A549 treated with CpdA at 1 μM for 4 hours (cell line): ENCODE measurements around the gene PROM1. TPM values are rescaled to one million over a fixed set of nuclear protein-coding genes. Genes with fewer than 3 reads are reported as not detected.

ENCODE experiments used
- total RNA-seq: library from RNA; stranded (reverse); fragments of 200-300 nt; extraction: Qiagen RNA extraction; gene quantifications from 5 replicates; pipeline ENCODE4 v1.2.3, GENCODE V29; 2022; ENCODE audit warnings: low read depth

The PROM1 gene, protein sequence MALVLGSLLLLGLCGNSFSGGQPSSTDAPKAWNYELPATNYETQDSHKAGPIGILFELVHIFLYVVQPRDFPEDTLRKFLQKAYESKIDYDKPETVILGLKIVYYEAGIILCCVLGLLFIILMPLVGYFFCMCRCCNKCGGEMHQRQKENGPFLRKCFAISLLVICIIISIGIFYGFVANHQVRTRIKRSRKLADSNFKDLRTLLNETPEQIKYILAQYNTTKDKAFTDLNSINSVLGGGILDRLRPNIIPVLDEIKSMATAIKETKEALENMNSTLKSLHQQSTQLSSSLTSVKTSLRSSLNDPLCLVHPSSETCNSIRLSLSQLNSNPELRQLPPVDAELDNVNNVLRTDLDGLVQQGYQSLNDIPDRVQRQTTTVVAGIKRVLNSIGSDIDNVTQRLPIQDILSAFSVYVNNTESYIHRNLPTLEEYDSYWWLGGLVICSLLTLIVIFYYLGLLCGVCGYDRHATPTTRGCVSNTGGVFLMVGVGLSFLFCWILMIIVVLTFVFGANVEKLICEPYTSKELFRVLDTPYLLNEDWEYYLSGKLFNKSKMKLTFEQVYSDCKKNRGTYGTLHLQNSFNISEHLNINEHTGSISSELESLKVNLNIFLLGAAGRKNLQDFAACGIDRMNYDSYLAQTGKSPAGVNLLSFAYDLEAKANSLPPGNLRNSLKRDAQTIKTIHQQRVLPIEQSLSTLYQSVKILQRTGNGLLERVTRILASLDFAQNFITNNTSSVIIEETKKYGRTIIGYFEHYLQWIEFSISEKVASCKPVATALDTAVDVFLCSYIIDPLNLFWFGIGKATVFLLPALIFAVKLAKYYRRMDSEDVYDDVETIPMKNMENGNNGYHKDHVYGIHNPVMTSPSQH
- 0.03 to 0.18 TPM (median 0.07 TPM) in 4 of 5 replicates, not detected in the other for total RNA-seq

GRCh38 chr4:16083241-16084191, at the start of gene PROM1:
PROM1 (minus strand) TSS chr4:16084023; CDS start chr4:16075906, 8,117 bp downstream.

DNA sequence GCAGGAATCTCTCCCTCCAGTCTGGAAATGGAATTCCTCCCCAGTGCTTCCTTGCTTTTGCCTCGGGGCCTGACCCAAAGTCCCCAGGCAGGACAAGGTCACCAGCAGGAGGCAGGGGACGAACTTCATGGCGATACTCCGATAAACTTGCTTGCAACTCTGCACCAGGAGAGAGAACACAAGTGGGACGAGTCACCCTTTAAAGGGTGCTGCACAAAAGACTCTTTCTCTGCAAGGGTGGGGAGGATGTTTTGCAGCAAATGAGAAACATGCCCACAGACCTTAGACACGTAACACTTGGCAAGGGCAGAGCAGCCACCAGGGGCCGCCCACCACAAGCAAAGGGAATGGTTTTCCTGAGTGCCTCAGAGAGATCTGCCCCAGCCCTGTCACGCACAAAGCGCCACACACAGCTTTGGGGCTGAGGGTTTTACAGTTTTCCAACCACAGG, 120.8 kb downstream of the PROM1 start, which contains the start of gene FGFBP2:
Gene FGFBP2, minus strand, starts transcription at position 175 of the 451 bp plus-strand sequence. Its CDS starts 46 bp downstream, at position 129.

DNA sequence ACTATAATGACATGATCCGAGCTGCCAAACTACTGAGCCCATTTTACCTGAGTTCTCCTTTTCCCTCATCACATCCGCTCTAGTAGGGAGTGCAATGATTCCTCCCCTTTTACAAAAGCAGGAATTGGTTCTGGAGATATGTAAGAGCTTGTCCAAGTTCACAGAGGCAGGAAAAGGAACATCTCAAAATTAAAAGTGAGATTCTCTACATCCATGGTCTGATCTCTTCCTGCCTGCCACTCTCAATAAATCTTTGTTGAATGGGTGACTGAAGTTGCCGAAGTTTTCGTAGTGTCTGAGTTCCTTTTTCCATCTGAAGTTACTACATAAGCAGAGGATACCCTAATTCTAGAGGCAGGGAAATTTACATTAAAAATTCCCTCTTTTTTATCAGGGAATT, 145.2 kb downstream of the PROM1 start, which contains the start of gene FGFBP1:
Gene FGFBP1, minus strand, starts transcription at position 101 of the 400 bp plus-strand sequence. CDS start 2,108 bp downstream, outside the sequence.

Other genes starting within 250 kb of the PROM1 start
- gene FGFBP1, start 145.3 kb downstream of the PROM1 start, total RNA-seq, result 3.3 to 4.3 TPM (median 3.8 TPM) in 5 replicates
- not detected in 5 replicates for gene FGFBP2, start 120.8 kb downstream of the PROM1 start, total RNA-seq
- gene TAPT1, start 142.4 kb upstream of the PROM1 start, total RNA-seq, result 10.2 to 15.3 TPM (median 12.5 TPM) in 5 replicates